HepG2 (cell line): ENCODE measurements around the gene FAM3C. TPM values are rescaled to one million over a fixed set of nuclear protein-coding genes. Genes with fewer than 3 reads are reported as not detected.
"Not testable (repeated sequence)": the region's sequence is repeated elsewhere in the genome, so short reads cannot be mapped to it uniquely, and the experiment has no call there.

Source experiments
- ATAC-seq: fragments of 200-7000 bp; cut with Tn5 transposase; 3 replicates; pipeline ENCODE4 v1.9.1; 2020; ENCODE audit warnings: mild to moderate bottlenecking, moderate library complexity
- BruUV-seq: library from RNA; stranded (reverse); fragments of 400-500 nt; replicated peaks from 2 replicates; lab custom pipeline; 2021; lab: Mats Ljungman, UMichigan
- CTCF ChIA-PET: fragments of 300-600 bp; formaldehyde crosslinking; extraction: SDS; loops from one replicate; lab custom pipeline; 2021; ENCODE audit warnings: low total read pairs, inconsistent platforms, low intra/inter-chr PET ratio; lab: Yijun Ruan, JAX
- POLR2A ChIA-PET: fragments of 350-600 bp; sonication (Branson Sonifier 250); formaldehyde crosslinking; loops from one replicate; lab custom pipeline; 2020; ENCODE audit warnings: antibody characterized with exemption, inconsistent platforms; lab: Yijun Ruan, JAX
- DNase-seq: peaks from one replicate; pipeline ENCODE4 v3.0.0-alpha.2; 2015; ENCODE audit warnings: low spot score
- FAIRE-seq: peaks from 3 replicates; lab custom pipeline; 2011; peaks lifted over from hg19 to GRCh38; lab: Jason Lieb, UNC
- H2AFZ ChIP-seq: one replicate; pipeline ENCODE4 v1.6.1; 2011; ENCODE audit warnings: low read length, inconsistent platforms
- H3K27ac ChIP-seq: fragments of 300-600 bp; 3 replicates; pipeline ENCODE4 v1.8.0; 2011; ENCODE audit warnings: mixed run types, mild to moderate bottlenecking, mixed read lengths, low read length, inconsistent platforms; ENCODE audit not compliant: insufficient read depth; ENCODE audit errors: extremely low read length
- H3K27me3 ChIP-seq, 2 experiments: fragments of 200-600 bp in 1 of 2; 2 replicates in 1 of 2; 3 replicates in 1 of 2; pipeline versions ENCODE4 v1.6.0 to v1.8.0; 2011; ENCODE audit warnings: low read length in 2 of 2, mild to moderate bottlenecking in 2 of 2, moderate library complexity in 2 of 2, inconsistent platforms in 1 of 2; ENCODE audit not compliant: insufficient read depth in 2 of 2, control insufficient read depth in 1 of 2
- H3K36me3 ChIP-seq, 2 experiments: fragments of 200-600 bp in 1 of 2; replicated peaks in 1 of 2; 2 replicates in 1 of 2; 3 replicates in 1 of 2; pipeline versions ENCODE4 v1.5.1 to v1.8.0; 2011; ENCODE audit warnings: low read length in 2 of 2, inconsistent platforms in 1 of 2; ENCODE audit not compliant: insufficient read depth in 2 of 2, control insufficient read depth in 1 of 2
- H3K4me1 ChIP-seq: 2 replicates; pipeline ENCODE4 v1.5.1; 2012; ENCODE audit warnings: low read length, inconsistent platforms; ENCODE audit not compliant: insufficient read depth
- H3K4me2 ChIP-seq: 2 replicates; pipeline ENCODE4 v1.6.0; 2011; ENCODE audit warnings: low read depth, low read length, inconsistent platforms
- H3K4me3 ChIP-seq, 3 experiments: fragments of 200-600 bp in 1 of 3; sonication (generic), shearing (Covaris generic) in 1 of 3; replicated peaks in 1 of 3; 2 replicates each; pipeline ENCODE4 v1.5.1; 2011 to 2016; ENCODE audit warnings: low read length in 3 of 3, inconsistent platforms in 2 of 3, low read depth in 2 of 3, mild to moderate bottlenecking in 2 of 3, control low read depth in 1 of 3, mixed read lengths in 1 of 3; ENCODE audit not compliant: insufficient read depth in 1 of 3
- H3K79me2 ChIP-seq: one replicate; pipeline ENCODE4 v1.6.1; 2011; ENCODE audit warnings: low read length, inconsistent platforms; ENCODE audit not compliant: insufficient read depth
- H3K9ac ChIP-seq: 2 replicates; pipeline ENCODE4 v1.6.0; 2011; ENCODE audit warnings: mild to moderate bottlenecking, low read depth, low read length, inconsistent platforms; ENCODE audit not compliant: insufficient read depth
- H3K9me3 ChIP-seq: 2 replicates; pipeline ENCODE4 v1.5.1; 2012; ENCODE audit warnings: mild to moderate bottlenecking, low read length
- H4K20me1 ChIP-seq: 2 replicates; pipeline ENCODE4 v1.6.0; 2011; ENCODE audit warnings: inconsistent platforms, mild to moderate bottlenecking, low read length, moderate library complexity; ENCODE audit not compliant: insufficient read depth
- FOXK1 ChIP-seq: sonication (generic); formaldehyde crosslinking; IDR thresholded peaks from 2 replicates; pipeline ENCODE4 v1.4.0; 2020; ENCODE audit warnings: low read depth, missing genetic modification reagents, borderline replicate concordance
- FOXO1 ChIP-seq: sonication (generic); formaldehyde crosslinking; IDR thresholded peaks from 2 replicates; pipeline ENCODE4 v1.4.0; 2020; ENCODE audit warnings: missing genetic modification reagents
- GATAD2A ChIP-seq: IDR thresholded peaks from 2 replicates; pipeline ENCODE4 v1.6.1; 2016
- SOX13 ChIP-seq, 3 experiments: fragments of 450-650 bp in 1 of 3; sonication (generic) in 1 of 3; formaldehyde crosslinking in 1 of 3; IDR thresholded peaks in 2 of 3; conservative IDR thresholded peaks in 1 of 3; 2 replicates each; pipeline versions ENCODE4 v1.5.0 to v1.6.1; 2016 to 2020; ENCODE audit warnings: antibody characterized with exemption in 1 of 3, mild to moderate bottlenecking in 1 of 3, missing compliant biosample characterization in 1 of 3, missing genetic modification reagents in 1 of 3, moderate library complexity in 1 of 3
- TEAD3 ChIP-seq: optimal IDR thresholded peaks from 2 replicates; pipeline ENCODE3; 2016; ENCODE audit warnings: borderline replicate concordance
- ZNF281 ChIP-seq: sonication (generic); formaldehyde crosslinking; IDR thresholded peaks from 2 replicates; pipeline ENCODE4 v1.4.0; 2020; ENCODE audit warnings: missing genetic modification reagents, borderline replicate concordance
- WGBS: methylation state at CpG from one replicate; pipeline ENCODE4 v1.1.6; 2017; ENCODE audit warnings: low lambda C conversion rate; 5-methylcytosine and 5-hydroxymethylcytosine counted together
- in situ Hi-C: cut with HindIII; loops from 2 replicates; pipeline ENCODE4 v1.10.0; 2017; ENCODE audit warnings: low pct_unique_long_range_greater_than_20kb; ENCODE audit not compliant: extremely low pct_ligation_motif_present
- intact Hi-C: fragments of 100-400 bp; cut with micrococcal nuclease; formaldehyde crosslinking; loops from one replicate; pipeline ENCODE4 v1.10.0; 2022; ENCODE audit not compliant: unreplicated experiment
- polyA plus RNA-seq, 8 experiments: library from polyadenylated mRNA; depleted of rRNA in 3 of 8; stranded (reverse) in 7 of 8; unstranded in 1 of 8; fragments of >200 nt; fragmentation: Illumina TruSeq in 4 of 8; extraction: Trizol in 4 of 8; gene quantifications; 2 replicates each; pipeline versions ENCODE4 v1.2.1 to v1.2.3, GENCODE V29; 2011 to 2016; ENCODE audit warnings: low read depth in 4 of 8, missing spikeins in 1 of 8, mixed read lengths in 1 of 8; ENCODE audit not compliant: insufficient read depth in 1 of 8
- total RNA-seq, 5 experiments: library from RNA; depleted of rRNA; stranded (reverse); fragments of >200 nt; fragmentation: Illumina TruSeq; extraction: Trizol; gene quantifications; 2 replicates each; pipeline ENCODE4 v1.2.3, GENCODE V29; 2016; ENCODE audit warnings: low read depth in 1 of 5
- TF ChIP-seq, protein P1 (sequence below): sonication (generic); formaldehyde crosslinking; IDR thresholded peaks from 2 replicates; pipeline ENCODE4 v1.5.0; 2020; ENCODE audit warnings: missing genetic modification reagents
- TF ChIP-seq, protein P2 (sequence below): IDR thresholded peaks from 2 replicates; pipeline ENCODE4 v1.6.1; 2016; ENCODE audit warnings: mild to moderate bottlenecking

FAM3C gene
- total and polyA plus RNA-seq, 2 of the 13 experiments (the other 11 are each of a cell fraction or from before 2014, with no cell fraction given), result 14.6 to 16.0 TPM

DNA sequence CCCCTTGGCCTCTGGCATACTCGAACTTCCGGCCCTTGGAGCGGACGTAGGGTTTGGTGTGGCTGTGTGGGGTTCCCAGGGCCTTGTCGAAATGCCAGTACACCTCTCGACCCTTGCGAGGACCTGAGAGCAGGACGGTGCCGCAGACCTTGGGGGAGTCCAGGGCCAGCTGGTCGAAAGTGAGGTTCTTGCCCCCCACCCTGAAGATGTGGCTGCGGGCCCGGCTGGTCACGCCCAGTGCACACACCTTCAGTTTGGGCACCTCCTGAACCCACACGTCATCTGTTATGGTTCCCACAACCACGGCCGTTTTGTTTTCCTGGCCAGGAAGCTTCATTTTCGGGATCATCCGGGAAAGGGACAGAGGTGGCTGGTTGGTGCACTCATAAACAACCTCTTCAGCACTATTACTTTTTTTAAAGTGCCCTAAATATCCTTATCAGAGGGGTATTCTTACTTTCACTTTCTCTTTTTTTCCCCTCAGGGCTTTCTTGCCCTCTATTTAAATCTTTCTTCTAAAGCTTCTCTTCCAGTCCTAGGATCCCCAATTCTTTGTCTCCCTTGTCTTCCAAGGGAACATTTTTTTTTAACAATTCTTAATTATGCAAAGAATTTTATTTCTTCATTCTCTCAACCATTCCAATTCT, 44.9 kb upstream of the FAM3C start (continued):
- TF ChIP-seq, protein P1, sequence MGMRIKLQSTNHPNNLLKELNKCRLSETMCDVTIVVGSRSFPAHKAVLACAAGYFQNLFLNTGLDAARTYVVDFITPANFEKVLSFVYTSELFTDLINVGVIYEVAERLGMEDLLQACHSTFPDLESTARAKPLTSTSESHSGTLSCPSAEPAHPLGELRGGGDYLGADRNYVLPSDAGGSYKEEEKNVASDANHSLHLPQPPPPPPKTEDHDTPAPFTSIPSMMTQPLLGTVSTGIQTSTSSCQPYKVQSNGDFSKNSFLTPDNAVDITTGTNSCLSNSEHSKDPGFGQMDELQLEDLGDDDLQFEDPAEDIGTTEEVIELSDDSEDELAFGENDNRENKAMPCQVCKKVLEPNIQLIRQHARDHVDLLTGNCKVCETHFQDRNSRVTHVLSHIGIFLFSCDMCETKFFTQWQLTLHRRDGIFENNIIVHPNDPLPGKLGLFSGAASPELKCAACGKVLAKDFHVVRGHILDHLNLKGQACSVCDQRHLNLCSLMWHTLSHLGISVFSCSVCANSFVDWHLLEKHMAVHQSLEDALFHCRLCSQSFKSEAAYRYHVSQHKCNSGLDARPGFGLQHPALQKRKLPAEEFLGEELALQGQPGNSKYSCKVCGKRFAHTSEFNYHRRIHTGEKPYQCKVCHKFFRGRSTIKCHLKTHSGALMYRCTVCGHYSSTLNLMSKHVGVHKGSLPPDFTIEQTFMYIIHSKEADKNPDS (CRISPR knock-in tag), result no peak

GRCh38 chr7:121438043-121438955, 42.2 kb upstream of the FAM3C start:
- H3K9me3 ChIP-seq; BruUV-seq; H2AFZ ChIP-seq; CTCF ChIA-PET; H3K79me2 ChIP-seq; H3K27me3 ChIP-seq; H3K36me3 ChIP-seq; H4K20me1 ChIP-seq; in situ Hi-C loops; H3K27ac ChIP-seq; H3K4me1 ChIP-seq; TF ChIP-seq SOX13 (IDR thresholded peaks at IDR 0.05): not testable (repeated sequence)
- 0% methylated on average over 7 of the region's 12 CpGs for WGBS
- Histone ChIP-seq H3K9ac (0 out of 2 replicates have a peak overlapping the region, but pooled peaks have one; percentile 25), H3K4me3 (peak overlapping the region in 2 of 3 experiments; percentile 23 to 24; a peak in 1 of 6 replicates), H3K4me2 (peak overlapping the region; percentile 62)
- intact Hi-C loops, result loop anchor here (5.0 kb wide), 1 partner anchor 41 kb away; the partner anchor contains the start of gene FAM3C
- peak; percentile 83 for ATAC-seq
- POLR2A ChIA-PET, result interaction anchor here (1.6 kb wide), 1 partner anchor 42 kb away, joined by 7 read pairs; the partner anchor contains the start of gene FAM3C
- DNase-seq, result peak; percentile 25
- peak; percentile 60 for FAIRE-seq
- TF ChIP-seq FOXK1 (CRISPR knock-in tag) (peak; percentile 41; the same call in 1 of the 2 replicates), GATAD2A (CRISPR knock-in tag) (peak; percentile 49; the same call in 1 of the 2 replicates), TEAD3 (CRISPR knock-in tag) (peak; percentile 26), SOX13 (CRISPR knock-in tag; conservative IDR thresholded peaks at IDR 0.05 in 1 of 2, IDR thresholded peaks at IDR 0.05 in 1 of 2) (peak in 1 of 2 experiments; percentile 40; a peak in 1 of 4 replicates), FOXO1 (CRISPR knock-in tag) (0 out of 2 replicates have a peak, but pooled peaks have one; percentile 34), ZNF281 (peak; percentile 97)
- TF ChIP-seq, protein P2, sequence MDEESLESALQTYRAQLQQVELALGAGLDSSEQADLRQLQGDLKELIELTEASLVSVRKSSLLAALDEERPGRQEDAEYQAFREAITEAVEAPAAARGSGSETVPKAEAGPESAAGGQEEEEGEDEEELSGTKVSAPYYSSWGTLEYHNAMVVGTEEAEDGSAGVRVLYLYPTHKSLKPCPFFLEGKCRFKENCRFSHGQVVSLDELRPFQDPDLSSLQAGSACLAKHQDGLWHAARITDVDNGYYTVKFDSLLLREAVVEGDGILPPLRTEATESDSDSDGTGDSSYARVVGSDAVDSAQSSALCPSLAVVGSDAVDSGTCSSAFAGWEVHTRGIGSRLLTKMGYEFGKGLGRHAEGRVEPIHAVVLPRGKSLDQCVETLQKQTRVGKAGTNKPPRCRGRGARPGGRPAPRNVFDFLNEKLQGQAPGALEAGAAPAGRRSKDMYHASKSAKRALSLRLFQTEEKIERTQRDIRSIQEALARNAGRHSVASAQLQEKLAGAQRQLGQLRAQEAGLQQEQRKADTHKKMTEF (CRISPR knock-in tag), result 0 out of 2 replicates have a peak, but pooled peaks have one; percentile 20
